HG02588 (cell line): ENCODE measurements around the gene ANKFN1.
"Not testable (repeated sequence)": the region's sequence is repeated elsewhere in the genome, so short reads cannot be mapped to it uniquely, and the experiment has no call there.

Source experiments
- ATAC-seq: cut with Tn5 transposase; IDR thresholded peaks from one replicate; pipeline ENCODE4 v1.9.1; 2021; ENCODE audit warnings: mild to moderate bottlenecking, moderate library complexity; ENCODE audit not compliant: unreplicated experiment

Gene ANKFN1

DNA sequence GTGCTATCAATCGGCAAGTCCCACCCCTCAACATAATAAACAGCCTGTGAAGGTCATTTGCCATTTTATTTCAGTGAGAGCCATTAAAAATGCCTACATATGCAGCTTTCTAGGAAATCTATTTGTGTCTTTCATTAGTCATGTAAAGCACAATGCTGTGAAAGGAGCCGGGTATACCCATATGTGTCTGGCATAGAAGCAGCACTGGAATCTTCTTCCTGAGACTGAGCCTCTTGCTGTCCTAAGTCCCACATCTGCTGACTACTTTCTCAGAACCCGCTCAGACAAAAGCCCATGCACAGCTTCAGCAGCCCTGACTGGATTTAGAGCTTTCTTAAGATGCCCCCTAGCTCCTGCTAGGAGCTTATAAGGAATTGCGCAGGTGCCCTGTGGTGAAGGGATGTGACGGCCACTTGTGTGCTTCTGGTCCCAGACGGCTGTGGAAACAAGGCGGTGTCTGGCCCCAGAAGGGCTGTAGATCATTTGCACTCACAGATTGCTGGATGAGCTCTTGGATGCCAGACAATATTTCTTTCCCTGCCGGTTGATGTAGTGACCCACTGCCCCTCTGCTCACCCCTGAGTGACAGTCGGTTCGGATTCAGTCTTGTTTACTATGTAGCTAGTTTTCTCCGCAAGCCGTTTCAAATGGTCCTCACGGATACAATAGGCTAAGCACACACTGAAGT is 172.2 kb downstream of the ANKFN1 start:
- ATAC-seq, result no peak

DNA sequence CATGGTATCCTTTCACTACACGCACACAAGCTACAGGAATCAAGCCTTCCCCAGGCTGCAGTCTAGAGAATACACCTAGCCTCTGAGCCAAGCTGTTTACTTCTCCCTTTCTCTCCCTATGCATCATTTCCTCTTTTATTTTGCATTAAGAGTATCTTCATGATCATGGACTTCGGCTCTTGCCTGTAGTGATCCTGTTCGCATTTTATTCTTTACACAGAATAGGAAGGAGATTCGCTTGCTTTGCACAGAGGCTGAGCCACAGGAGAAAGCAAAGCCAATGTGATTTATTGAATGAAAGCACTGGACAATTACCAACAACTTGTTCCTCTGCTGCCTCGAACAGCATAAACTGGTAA is 172.7 kb downstream of the ANKFN1 start:
- no peak for ATAC-seq

DNA sequence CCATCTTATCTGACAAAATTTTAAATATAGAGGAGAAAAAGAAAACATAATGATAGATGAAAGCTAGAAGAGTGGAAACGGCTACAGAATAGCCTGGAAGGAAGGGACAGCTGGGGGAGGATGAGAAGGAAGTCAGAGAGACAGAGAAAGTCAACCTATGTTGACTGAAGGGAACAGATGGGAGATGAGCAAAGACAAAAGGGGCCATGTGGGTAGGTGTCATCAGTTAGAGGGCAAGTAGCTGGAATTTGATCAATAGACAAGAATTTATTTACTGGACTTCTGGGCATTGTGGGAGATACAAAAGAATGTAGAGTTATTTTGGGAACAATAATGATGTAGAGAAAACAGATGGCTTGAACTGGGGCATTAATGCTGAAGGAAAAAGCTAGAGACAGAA is 194.4 kb downstream of the ANKFN1 start:
- ATAC-seq, result no peak

DNA sequence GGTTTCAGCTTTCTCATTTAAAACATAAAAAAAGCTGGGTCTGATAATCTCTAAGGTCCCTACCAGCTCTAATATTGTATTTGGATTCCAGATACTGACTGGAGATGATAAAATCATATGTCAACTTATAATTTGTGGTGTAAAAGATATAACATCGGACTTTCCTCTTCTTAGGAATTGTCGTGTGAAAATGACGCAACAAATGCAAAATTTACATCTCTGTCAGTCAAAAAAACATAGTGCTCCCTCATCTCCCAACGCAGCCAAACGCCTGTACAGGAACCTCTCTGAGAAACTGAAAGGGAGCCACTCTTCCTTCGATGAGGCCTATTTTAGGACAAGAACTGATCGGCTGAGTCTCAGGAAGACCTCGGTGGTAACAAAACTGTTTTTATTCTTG is 197.3 kb downstream of the ANKFN1 start:
- ATAC-seq, result no peak

DNA sequence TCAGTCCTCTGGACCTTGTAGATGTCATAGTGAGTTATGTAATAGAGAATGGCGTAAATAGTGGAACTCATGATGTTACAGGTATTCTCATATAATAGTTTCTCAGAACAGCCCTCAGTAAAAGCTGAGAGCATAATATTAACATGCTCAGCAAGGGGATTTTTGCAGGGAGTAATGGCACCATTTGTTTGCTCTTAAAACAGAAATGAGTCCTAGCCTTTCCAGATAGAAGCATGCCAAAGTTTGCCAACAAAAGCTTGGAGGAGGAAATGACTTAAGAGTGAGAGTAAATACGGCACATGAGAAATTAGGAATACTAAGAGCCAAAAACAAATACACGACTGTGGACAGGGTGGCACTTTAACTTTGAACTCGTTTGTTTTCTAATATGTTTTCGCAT is 198.4 kb downstream of the ANKFN1 start:
- no peak for ATAC-seq

DNA sequence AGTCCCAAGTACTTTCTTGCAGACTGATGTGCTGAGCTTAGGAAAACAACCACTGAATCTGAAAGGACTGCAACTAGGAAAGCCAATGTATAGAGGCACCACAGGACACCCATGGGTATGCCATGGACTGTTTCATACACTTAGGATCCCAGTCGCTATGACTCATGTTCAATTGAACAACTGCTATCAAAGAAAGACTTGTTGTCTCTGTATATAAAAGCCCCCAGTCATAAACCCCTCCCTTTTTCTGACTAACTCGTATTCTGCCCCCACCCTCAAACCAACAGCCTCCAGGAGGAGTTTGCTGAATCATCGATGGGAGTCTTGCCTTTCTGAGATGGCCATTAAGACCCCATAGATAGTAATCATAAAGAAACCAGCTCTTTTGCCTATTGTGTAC is 205.4 kb downstream of the ANKFN1 start:
- ATAC-seq, result no peak

DNA sequence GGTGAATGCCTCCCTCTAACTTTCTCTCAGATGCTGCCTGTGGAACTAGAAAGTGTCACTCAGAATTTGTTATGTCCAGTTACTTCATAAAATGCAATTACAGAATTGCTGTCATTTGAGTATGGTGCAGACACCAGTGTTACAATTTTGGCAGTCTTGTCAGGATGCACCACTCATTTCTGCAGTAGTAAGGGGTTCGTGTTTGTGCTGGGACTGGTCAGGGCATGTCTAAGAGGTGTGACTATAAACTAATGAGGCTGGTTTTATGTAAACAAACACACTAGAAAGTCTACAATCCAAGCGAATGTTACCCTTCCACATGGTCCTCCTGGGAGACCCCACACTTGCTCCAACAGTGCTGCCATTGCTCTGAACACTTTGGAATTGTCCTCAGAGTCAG is 206.2 kb downstream of the ANKFN1 start:
- no peak for ATAC-seq

DNA sequence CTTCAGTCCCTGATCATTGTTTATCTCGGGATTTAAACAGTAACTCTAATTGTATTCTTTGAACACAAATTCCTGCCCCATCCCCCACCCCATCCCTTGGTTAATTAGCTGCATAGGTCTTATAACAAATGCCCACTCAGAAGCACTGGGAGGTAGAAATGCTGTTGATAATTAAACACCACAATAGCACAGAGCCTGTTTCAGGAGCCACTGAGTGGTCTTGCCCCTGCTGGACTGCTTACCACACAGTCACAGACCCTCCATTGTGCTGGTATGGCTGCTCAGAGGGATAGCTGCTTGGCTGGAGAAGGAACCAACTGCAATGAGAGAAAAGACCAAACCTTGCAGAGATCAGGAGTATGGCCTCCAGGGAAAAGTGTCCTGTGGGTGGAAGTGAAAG is 214.1 kb downstream of the ANKFN1 start:
- no peak for ATAC-seq

DNA sequence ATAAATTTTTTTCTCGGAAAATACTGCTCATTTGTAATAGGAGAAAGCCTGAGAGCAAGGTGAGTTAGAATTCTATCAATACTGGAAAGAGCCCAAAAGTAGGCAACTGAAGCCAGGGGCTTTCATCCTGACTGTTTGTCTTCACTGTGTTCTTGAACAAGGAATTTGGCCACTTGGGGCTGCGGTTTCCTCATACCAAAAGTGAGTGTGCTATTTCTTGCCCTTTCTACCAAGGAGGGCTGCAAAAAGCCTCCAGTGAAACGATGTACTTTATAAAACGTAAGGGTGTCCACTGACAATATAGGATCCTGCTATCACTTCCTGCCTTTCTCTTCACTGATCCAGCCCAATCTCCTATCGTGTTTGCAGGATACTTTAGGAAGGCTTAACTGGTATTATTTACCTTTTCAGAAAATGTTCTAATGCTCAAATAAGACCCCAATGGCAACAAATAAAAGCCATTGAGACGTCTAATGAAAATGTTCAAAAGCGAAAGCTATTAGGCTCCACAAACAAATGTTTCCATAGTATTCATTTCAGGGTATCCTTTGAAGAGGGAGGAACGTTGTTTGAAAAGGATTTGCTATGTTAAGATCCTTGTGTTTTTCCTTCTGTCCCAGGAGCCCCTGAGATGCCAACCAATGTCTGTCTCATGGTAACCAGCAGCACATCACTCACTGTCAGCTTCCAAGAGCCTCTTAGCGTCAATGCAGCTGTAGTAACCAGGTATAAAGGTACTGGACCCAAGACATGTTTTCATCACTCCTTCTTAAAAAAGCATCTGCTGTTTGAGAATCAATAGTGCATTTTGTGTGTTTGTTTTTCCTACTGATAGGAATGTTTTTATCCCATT is 220.9 kb downstream of the ANKFN1 start:
- no peak for ATAC-seq

DNA sequence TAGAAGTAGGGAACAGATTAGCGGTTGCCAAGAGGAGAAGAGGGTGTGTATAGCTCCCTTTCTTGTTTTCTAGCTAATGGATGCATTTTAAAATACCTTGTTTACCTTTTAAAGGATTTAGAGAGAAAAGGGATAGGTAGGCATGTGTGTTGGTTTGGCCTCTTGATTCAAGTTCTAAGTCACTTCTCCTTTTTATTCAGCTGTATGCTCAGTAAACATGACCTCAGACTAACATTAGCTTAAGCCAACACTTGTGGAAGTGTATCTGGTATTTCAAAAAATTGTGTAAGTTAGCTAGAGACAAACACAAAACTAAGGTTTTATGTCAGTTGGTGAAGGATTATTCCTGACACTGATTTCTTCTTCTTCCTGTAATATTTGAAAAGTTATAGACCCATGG is 236.1 kb downstream of the ANKFN1 start:
- ATAC-seq, result no peak

DNA sequence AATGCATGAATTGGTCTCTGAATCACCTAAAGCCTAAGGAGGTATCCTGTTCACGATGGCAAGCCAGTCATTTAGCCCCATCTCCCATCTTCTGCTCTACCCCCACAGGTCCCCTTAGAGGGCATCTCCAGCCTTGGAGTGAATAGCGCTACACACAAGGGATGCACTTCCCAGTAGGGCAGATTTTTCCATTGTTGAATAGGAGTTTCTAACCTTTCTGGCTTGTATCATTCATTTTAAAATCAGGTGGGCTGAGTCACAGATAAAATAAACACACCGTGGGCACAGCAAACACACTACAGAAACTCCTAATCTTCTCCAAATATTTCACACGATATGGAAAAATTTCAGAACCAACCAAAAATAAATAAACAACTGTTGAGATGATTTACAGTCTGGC is 239.0 kb downstream of the ANKFN1 start:
- no peak for ATAC-seq

DNA sequence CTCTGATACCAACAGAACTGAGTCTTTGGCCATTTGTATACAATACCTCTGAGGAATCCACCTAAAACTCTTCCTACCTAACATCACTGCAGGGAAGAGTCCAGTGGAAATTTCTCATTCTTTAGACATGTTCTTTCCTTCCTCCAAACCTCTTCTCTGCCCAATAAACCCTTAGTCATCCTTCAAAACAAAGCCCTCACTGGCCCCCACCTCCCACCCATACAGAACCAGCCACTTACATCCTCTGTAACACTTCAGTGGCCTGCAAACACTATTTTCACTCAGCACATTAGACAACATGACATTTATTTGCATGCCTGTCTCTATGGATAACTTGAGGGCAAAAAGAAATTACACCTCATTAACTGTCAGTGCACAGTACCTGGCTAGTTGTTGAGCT is 239.9 kb downstream of the ANKFN1 start:
- no peak for ATAC-seq

DNA sequence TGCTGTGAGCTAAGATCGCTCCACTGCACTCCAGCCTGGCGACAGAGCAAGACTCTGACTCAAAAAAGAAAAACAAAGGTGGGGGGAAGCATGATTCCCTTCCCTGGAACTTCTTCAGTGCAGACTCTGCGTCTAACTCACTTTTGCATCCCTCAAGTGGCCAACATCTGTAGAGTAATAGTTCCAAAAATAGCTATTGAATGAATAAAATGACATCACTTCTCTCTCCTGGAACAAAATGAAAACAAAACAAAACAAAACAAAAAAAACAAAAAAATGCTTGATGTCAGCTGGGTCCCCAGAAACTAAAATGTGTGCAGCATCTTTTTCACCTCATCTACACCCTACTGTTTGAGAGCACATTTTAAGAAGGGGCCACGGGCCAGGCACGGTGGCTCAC is 242.5 kb downstream of the ANKFN1 start:
- ATAC-seq, result no peak

DNA sequence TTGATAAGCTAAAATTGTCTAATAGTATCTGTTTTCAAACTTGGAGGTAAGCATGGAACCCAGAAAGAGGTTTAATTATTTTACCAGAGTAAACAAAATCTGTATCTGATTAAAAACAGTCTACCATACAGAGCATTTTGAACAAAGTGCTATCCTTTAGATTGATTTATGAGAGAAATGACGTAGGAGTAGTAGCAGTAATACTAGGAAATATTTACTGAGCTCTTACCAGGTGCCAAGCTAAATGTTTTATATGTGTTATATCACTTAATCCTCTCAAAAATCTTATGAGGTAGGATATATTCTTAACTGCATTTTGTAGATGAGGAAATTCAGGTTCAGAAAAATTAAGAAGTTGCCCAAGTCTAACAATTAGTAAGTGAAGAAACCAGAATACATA is 253.8 kb downstream of the ANKFN1 start:
- ATAC-seq, result no peak

DNA sequence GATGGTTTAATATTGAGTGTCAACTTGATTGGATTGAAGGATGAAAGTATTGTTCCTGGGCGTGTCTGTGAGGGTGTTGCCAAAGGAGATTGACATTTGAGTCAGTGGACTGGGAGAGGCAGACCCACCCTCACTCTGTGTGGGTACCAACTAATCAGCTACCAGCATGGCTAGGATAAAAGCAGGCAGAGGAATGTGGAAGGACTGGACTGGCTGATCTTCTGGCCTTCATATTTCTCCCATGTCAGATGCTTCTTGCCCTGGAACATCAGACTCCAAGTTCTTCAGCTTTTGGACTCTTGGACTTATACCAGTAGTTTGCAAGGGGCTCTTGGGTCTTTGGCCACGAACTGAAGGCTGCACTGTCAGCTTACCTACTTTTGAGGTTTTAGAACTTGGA is 259.1 kb downstream of the ANKFN1 start:
- ATAC-seq, result not testable (repeated sequence)

DNA sequence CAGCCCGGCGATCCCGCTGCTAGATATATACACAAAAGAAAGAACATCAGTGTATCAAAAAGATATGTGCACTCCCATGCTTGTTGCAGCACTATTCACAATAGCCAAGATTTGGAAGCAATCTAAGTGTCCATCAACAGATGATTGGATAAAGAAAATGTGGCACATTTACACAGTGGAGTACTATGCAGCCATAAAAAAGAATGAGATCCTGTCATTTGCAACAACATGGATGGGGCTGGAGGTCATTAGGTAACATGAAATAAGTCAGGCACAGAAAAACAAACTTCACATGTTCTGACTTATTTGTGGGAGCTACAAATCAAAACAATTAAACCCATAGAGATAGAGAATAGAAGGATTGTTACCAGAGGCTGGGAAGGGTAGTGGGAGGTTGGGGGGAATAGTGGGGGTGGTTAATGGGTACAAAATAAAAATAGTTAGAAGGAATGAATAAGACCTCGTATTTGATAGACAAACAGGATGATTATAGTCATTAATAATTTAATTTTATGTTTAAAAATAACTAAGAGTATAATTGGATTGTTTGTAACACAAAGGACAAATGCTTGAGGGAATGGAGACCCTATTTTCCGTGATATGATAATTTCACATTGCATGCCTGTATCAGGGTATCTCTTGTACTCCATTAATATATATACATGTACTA is 263.5 kb downstream of the ANKFN1 start:
- ATAC-seq, result no peak

DNA sequence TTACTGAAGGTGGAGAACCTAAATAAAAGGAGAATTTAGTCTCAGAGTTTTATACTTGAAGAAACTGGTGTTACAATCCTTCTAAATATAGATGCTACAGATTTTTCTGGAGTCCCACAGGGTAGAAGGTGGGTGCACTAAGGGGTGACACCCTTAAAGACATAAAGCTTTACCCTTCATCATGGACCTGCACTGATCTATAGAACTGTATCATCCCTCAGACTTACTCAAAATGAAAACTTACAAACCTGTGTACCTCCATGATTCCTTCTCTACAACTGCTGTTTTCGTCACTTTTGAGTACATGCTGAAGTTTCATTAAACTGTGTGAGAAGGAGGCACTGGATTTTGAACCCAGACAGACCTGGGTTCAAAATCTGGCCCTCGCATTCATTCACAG is 270.7 kb downstream of the ANKFN1 start:
- no peak for ATAC-seq

DNA sequence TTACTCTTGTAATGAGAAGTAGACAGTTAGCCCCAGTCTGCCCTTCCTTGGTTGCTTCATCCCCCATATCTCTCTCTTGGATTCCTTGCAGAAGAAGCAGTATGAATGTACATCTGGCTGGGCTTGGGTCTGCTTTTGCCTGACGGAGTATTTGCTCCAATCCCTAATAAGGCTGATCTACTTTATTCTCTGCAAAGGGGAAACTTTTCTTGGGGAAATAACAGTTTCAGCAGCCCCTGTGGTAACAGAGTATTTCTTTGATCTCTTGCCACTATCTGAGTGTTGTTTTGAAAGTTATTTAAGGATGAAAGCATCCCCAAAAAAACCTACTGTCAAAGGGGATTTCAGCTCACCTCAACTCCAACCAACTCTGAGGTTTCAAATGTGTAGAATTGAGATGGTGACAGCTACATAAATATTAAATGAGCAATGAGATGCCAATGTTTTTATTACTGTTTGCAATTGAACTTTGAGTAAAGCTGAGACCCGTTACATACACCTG is 271.3 kb downstream of the ANKFN1 start:
- no peak for ATAC-seq

DNA sequence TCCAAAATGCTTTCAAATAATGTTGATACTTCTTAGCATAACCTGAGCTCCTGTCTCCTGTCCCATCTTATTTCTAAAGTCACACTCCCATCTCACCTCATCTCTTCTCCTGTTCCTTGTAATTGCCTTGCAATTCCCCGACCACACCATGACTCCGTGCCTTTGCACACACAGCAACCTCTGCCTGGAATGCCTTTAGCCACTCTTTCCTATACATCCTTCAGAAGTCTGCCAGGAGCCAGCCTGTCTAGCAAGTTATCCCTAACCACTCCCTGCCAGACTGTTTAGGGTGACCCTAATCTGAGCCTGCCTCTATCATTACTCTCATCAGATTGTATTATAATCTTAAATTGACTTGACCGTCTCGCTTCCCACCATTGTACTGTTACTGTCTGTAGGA is 272.2 kb downstream of the ANKFN1 start:
- no peak for ATAC-seq

DNA sequence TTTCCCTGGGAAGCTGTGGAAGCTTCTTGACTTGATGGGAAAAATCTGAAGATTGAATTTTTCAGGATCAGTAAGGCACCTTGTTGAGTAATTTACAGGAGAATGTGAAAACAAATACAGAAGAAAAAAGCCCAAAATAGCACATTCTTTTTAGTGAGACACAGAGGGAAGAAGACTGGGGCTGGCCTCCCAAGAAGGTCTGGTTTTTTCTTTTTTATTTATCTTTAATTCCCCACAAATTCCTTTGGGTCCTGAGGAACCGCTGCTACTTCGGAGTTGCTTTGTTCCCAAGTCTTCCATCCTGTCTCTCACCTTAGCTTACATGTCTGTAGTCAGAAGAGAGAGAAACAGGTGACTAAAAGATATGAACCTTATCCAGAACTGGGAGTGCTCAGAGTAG is 273.6 kb downstream of the ANKFN1 start:
- ATAC-seq, result no peak

DNA sequence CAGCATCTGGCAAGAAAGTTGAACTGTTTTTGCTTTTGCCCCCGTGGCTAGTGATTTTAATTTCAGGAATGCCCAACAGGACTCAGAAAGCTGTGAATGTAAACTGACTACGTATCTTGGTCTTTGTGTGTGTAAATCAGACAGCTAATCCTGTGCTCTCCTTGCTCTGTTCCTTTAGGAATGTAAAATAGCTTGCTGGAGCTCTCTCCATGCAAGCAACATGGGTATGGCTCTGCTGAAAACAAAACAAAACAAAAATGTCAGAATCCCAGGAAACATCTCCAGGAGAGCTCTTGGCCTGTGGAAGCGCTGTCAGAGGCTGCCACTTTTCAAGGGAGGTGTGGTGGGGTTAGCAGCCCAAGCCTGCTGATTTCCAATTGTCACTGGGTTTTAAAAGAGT is 278.5 kb downstream of the ANKFN1 start:
- ATAC-seq, result no peak

DNA sequence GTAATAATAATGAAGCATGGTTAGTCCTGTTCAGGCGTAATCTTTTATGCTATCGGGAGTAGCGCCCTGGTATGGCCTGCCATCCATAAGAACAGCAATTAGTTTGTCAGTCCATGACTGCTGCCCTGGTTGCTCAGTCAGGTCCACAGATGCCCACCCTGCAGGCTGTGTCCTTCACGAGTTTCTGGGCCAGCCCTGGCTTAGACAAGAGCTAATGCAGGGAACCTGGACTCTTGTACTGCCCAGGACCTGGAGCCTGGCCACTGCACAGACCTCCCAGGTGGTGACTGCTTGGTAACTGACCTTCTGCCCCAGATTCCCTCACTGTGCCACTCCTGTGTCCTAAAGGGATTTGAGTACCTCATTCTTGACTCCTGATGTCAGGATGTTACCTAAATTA is 279.2 kb downstream of the ANKFN1 start:
- ATAC-seq, result no peak
